CD4-positive, alpha-beta T cell treated with Interleukin-15 for 1 hour (primary cell): ENCODE results near the gene SLC9A8.
"Not testable (repeated sequence)": the region's sequence is repeated elsewhere in the genome, so short reads cannot be mapped to it uniquely, and the experiment has no call there.

Source experiments
- DNase-seq: peaks from one replicate; pipeline ENCODE4 v3.0.0-alpha.2; 2020

The SLC9A8 gene

DNA sequence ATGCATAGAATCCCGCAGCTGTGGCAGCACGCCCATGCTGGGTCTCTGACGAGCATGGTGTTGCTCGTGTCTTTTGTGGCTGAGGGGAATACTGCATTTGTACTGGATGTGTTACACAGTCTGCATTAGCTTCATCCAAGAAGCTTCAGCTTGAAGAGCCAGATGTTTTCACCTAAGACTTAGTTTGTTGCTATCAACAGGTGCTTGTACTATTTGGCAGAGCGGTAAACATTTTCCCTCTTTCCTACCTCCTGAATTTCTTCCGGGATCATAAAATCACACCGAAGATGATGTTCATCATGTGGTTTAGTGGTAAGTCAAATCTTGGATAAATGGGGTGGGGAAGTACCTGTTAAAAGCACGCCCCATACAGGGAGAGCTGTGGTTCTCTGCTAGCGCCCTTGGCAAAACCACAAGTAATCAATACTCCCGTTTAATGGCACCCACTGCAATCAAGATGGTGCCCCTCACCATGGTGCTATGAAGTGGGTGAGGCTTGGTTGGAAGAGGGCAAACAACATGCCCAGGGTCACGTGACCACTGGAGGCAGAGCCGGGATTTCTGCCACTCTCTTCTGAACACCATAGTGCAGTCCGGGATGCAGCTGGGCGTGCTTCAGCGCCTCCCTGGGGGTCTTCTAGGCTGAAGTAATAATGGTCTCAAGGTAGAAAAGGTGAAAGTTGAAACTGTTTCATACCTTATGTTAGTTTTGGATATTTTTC, 68.3 kb downstream of the SLC9A8 start:
- no peak for DNase-seq

- DNase-seq: no peak
Measured at GRCh38 chr20:49882171-49882970, 69.7 kb downstream of the SLC9A8 start.

- no peak for DNase-seq
Measured at GRCh38 chr20:49883246-49883802, 70.7 kb downstream of the SLC9A8 start.

DNA sequence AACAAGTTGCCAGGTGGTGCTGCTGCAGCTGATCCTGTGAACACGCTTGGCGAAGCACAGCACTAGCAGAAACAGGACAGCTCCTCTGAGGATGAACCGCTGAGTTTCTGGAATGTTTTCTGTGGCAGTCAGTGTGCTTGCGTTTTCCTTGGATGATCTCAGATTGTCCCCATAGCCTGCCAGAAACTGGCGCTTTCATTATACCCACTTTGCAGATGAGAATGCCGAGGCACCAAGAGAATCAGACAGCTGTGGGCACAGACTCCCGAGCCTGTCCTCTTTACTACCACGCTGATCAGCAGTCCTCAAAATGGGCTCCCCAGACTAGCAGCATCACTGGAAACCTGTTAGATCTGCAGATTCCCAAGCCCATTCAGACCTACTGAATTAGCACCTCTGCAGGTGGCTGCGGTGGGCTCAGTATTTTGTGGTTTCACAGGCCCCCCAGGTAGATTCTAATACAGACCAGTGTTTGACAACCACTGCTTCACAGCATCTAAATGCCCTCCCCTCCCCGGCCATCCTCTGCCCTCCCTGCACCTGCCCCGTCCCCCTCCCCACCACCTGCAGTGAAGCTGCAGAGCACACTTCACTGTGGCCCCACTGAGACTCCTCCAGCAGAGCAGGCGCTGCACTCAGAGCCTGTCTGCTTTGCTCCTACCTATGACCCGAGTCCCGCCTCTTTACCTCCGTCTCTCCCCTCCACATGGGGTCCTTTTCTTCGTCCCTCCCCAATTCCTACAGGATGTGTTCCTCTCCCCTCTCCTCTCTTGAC, 73.1 kb downstream of the SLC9A8 start:
- no peak for DNase-seq

DNA sequence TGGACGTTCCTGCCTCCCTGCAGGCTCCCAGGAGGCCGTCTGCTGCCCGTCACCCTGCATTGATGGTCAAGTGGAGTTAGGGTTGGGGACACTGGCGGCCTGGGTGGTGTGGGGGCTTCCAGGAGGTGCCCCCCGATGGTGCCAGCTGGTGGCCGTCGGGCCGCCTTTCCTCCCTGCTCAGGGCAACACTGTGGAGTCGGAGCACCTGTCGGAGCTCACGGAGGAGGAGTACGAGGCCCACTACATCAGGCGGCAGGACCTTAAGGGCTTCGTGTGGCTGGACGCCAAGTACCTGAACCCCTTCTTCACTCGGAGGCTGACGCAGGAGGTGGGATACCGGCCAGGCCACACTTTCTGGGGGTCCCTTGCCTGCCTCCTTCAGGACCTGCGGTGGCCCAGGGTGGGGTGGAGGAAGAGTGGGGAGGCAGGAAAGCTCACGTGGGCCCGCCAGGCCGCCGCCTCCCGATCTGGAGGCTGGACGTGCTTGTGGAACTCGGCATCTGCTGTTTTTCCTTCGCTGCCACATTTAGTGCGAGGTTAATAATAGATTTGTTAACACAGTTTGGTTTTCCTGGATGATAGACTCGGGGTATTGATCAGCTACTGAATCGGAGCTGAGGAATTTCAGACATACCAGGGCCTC, 74.1 kb downstream of the SLC9A8 start:
- no peak for DNase-seq

GRCh38 chr20:49887251-49888211, 74.9 kb downstream of the SLC9A8 start:
- no peak for DNase-seq

GRCh38 chr20:49888212-49889000, 75.8 kb downstream of the SLC9A8 start:
- DNase-seq: peak; percentile 32

- no peak for DNase-seq
Measured at GRCh38 chr20:49889001-49889934, 76.6 kb downstream of the SLC9A8 start.

DNA sequence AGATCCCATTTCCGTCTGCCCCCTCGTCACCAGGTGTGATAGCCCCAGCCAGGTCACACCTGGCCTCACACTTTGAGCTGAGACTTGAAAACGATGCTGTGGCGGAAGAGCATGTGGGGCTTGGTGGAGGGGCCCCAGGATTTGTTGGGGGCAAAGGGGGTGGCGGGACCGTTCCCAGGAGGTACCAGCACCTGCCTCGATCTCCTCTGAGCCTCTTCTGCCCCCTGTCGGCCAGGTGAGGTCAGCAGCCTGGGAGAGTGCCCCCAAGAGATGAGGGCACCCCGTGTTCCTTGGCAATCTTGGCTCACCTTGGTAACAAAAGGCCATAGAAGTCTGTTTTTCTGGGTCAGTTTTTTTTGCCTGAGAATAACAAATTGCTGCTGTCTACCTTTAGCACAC, 77.3 kb downstream of the SLC9A8 start:
- DNase-seq: no peak

DNA sequence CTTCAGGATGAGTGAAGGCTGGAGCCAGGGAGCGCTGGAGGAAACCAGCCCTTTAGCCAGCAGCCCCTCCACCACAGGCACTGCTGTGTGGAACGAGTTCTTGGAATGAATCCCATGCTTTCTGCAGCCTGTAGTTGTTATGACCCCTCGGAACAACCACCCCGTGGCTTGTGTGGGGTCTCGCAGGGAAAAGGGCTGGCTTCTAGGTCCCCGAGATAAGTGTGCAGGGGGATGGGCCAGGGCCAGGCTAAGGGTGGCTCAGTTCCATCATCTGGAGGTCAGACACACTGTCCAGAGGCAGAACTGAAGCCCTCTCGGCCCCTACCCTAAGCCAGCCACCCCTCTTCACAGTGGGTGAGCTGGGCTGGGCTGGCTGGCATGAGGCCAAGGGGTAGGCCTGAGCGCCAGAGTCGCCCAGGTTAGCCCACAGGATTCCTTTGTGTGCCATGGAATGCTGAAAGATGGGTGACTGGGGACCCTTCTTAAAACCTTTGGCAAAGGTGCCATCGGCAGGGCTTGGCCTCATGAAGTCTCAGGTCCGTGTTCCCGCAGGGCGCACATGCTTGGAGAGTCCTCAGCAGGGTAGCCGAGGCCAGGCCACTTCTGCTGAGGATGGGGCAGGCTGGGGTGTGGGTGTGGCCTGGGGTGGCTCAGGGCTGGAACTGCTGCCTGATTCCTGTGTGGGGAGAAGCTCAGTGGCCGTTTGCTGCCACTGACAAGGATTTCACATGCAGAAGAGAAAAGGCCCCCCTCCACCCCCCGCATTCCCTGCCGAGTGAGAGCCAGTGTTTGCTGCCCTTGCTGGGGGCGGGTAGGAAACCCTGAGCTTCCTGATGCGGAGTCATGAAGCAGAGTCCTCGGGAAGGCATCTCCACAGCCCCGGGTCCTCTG, 78.1 kb downstream of the SLC9A8 start:
- peak; percentile 28 for DNase-seq

- DNase-seq: no peak
Measured at GRCh38 chr20:49891476-49892110, 79.0 kb downstream of the SLC9A8 start.

- no peak for DNase-seq
Measured at GRCh38 chr20:49892260-49892659, 79.6 kb downstream of the SLC9A8 start.

GRCh38 chr20:49892817-49893216, 80.2 kb downstream of the SLC9A8 start:
- no peak for DNase-seq

- DNase-seq: no peak
Measured at GRCh38 chr20:49893242-49894072, 80.8 kb downstream of the SLC9A8 start.

- no peak for DNase-seq
Measured at GRCh38 chr20:49894073-49894470, 81.4 kb downstream of the SLC9A8 start.

DNA sequence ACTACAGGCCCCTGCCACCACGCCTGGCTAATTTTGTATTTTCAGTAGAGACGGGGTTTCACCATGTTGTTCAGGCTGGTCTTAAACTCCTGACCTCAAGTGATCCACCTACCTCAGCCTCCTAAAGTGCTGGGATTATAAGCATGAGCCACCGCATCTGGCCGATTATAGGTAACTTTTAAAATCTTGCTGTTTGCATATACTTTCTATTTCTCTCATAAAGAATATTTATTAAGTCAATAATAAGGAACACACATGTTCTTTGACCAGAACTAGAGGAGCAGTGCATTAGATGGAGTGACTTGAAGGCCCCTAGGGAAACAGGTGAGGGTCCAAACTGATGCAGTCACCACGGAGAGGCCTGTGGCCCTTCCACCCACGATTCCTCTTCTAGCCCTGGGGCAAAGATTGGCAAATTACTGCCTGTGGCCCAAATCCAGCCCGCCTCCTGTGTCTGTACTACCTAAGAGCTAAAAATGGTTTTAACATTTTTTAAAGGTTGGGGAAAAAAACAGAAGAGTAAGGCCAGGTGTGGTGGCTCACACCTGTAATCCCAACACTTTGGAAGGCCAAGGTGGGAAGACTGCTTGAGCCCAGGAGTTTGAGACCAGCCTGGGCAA, 83.0 kb downstream of the SLC9A8 start:
- DNase-seq: not testable (repeated sequence)
